ENCODE measurements around the gene ASPM.

ASPM gene

GRCh38 chr1:197146101-197147095 lies at the start of gene ASPM:
TSS of gene ASPM (minus strand) at chr1:197146669. CDS start at chr1:197146437, 232 bp downstream.
- peak; percentile 85 for DNase-seq (ENCODE audit: low spot score)

GRCh38 chr1:197195100-197195499 lies 48.6 kb upstream of the ASPM start:
- no peak for DNase-seq (ENCODE audit: low spot score)

- no peak for DNase-seq (ENCODE audit: low spot score)
Measured at GRCh38 chr1:197184190-197184589, 37.7 kb upstream of the ASPM start.

- DNase-seq (ENCODE audit: low spot score) = no peak
Measured at GRCh38 chr1:197183195-197183748, 36.8 kb upstream of the ASPM start.

GRCh38 chr1:197182716-197183115 lies 36.2 kb upstream of the ASPM start:
- no peak for DNase-seq (ENCODE audit: low spot score)

GRCh38 chr1:197181982-197182381 lies 35.5 kb upstream of the ASPM start:
- DNase-seq (ENCODE audit: low spot score) = no peak

GRCh38 chr1:197180252-197180878 lies 33.9 kb upstream of the ASPM start:
- DNase-seq (ENCODE audit: low spot score) = peak; percentile 57

GRCh38 chr1:197178998-197179397 lies 32.5 kb upstream of the ASPM start:
- DNase-seq (ENCODE audit: low spot score) = no peak

GRCh38 chr1:197174818-197175217 lies 28.3 kb upstream of the ASPM start:
- no peak for DNase-seq (ENCODE audit: low spot score)

- no peak for DNase-seq (ENCODE audit: low spot score)
Measured at GRCh38 chr1:197173571-197174507, 27.4 kb upstream of the ASPM start.

- DNase-seq (ENCODE audit: low spot score) = no peak
Measured at GRCh38 chr1:197171531-197171930, 25.1 kb upstream of the ASPM start.

- DNase-seq (ENCODE audit: low spot score) = no peak
Measured at GRCh38 chr1:197170538-197170937, 24.1 kb upstream of the ASPM start.

GRCh38 chr1:197159461-197159860 lies 13.0 kb upstream of the ASPM start:
- no peak for DNase-seq (ENCODE audit: low spot score)

GRCh38 chr1:197156692-197157091 lies 10.2 kb upstream of the ASPM start:
- DNase-seq (ENCODE audit: low spot score) = no peak

- no peak for DNase-seq (ENCODE audit: low spot score)
Measured at GRCh38 chr1:197152662-197153061, 6.2 kb upstream of the ASPM start.

GRCh38 chr1:197151185-197151584 lies 4.7 kb upstream of the ASPM start:
- no peak for DNase-seq (ENCODE audit: low spot score)

GRCh38 chr1:197150336-197151005 lies 4.0 kb upstream of the ASPM start:
- peak; percentile 23 for DNase-seq (ENCODE audit: low spot score)

GRCh38 chr1:197149340-197149739 lies 2.9 kb upstream of the ASPM start:
- DNase-seq (ENCODE audit: low spot score) = no peak

GRCh38 chr1:197145446-197146024 lies 934 bp downstream of the ASPM start:
- DNase-seq (ENCODE audit: low spot score) = no peak

- DNase-seq (ENCODE audit: low spot score) = no peak
Measured at GRCh38 chr1:197144570-197145325, 1.7 kb downstream of the ASPM start.
